ENCODE measurements around the gene PTPRM.
"Not testable (repeated sequence)": the region's sequence is repeated elsewhere in the genome, so short reads cannot be mapped to it uniquely, and the experiment has no call there.

PTPRM gene

GRCh38 chr18:8050616-8051329 lies 483.7 kb downstream of the PTPRM start:
- no peak for DNase-seq (ENCODE audit: low read depth)

DNA sequence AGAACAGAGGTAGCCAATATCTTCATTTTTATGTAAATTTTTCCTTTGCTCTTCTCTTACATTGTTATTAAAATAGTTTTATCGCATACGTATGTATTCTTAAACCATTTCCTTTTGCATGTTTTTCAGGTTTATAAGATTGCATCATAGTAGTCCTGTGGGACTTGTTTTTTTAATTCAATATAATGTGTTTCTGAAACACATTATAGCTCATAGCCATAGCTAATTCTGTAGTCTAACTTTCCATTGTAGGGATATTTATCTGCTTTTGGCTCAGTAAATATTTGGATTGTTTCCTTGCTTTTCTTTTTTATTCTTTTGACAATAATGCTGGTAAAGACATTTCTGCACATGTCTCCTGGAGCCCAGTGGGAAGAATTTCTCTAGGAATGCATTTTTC lies 484.3 kb downstream of the PTPRM start:
- DNase-seq (ENCODE audit: low read depth) = no peak

DNA sequence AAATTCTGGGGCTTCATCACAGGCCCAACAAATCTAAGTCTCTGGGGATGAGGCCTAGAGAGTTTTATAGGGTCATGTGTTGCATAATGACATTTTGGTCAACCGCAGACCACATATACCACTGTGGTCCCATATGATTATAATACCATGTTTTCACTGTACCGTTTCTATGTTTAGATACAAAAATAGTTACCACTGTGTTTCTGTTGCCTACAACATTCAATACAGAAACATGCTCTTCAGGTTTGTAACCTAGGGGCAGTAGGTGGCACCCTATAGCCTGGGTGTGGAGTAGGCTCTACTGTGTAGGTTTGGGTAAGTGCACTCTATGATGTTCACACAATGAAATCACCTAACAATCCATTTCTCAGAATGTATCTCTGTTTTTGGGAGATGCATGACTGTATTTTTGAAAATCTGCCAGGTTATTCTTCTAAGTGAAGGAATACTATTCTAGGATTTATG lies 485.2 kb downstream of the PTPRM start:
- no peak for DNase-seq (ENCODE audit: low read depth)

GRCh38 chr18:8056723-8057122 lies 489.6 kb downstream of the PTPRM start:
- no peak for DNase-seq (ENCODE audit: low read depth)

- not testable (repeated sequence) for DNase-seq (ENCODE audit: low read depth)
Observed at GRCh38 chr18:8063152-8063551, 496.0 kb downstream of the PTPRM start.

GRCh38 chr18:8063733-8064132 lies 496.6 kb downstream of the PTPRM start:
- DNase-seq (ENCODE audit: low read depth) = no peak

GRCh38 chr18:8065284-8065683 lies 498.2 kb downstream of the PTPRM start:
- no peak for DNase-seq (ENCODE audit: low read depth)

DNA sequence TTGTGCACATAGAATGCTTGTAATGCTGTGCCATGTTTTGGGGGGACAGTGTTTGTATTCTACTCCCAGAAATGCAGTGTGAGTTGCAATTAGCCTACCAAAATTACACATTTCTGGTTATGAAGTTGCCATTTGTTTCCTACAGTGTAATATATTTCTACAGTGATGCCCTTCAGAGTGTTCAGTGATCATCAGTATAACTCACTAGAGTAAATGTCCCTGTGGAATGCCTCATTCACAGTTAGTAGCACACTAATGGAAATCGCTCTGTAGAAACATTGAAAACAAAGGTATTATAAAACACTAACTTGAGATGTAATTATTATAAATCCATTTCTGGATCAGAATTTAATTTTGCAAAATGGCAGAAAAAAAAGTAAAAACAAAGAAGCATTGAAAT lies 498.7 kb downstream of the PTPRM start:
- DNase-seq (ENCODE audit: low read depth) = no peak

DNA sequence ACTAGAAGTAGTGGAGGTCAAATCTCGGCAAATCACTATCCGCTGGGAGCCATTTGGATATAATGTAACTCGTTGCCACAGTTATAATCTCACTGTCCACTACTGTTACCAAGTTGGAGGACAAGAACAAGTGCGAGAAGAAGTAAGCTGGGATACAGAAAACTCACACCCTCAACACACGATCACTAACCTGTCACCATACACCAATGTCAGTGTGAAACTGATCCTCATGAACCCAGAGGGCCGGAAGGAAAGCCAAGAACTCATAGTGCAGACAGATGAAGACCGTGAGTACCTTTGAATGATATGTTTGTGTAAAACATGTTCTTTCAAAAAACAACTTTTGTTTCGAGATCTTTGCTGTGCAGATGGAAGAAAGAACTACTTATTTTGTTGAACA lies 502.6 kb downstream of the PTPRM start:
- no peak for DNase-seq (ENCODE audit: low read depth)

GRCh38 chr18:8073167-8073566 lies 506.1 kb downstream of the PTPRM start:
- DNase-seq (ENCODE audit: low read depth) = no peak

DNA sequence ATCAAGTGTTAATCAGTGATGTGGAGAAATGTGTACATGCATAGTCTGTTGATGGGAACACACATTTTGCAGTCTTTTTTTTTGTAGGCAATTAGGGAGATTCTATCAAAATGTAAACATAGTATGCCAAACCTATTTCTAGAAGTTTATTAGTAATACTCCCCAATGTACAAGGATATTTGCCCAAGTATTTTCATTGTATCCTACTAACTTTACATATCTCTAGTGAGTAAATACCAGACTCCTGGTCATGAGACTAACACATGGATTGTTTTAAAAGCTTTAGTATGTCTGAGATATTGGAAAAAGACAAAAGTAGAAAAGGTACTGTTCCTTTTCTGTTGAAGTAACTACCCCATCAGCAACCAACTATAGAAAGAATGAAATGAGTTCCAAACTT lies 513.0 kb downstream of the PTPRM start:
- DNase-seq (ENCODE audit: low read depth) = no peak

GRCh38 chr18:8081267-8081666 lies 514.2 kb downstream of the PTPRM start:
- no peak for DNase-seq (ENCODE audit: low read depth)

DNA sequence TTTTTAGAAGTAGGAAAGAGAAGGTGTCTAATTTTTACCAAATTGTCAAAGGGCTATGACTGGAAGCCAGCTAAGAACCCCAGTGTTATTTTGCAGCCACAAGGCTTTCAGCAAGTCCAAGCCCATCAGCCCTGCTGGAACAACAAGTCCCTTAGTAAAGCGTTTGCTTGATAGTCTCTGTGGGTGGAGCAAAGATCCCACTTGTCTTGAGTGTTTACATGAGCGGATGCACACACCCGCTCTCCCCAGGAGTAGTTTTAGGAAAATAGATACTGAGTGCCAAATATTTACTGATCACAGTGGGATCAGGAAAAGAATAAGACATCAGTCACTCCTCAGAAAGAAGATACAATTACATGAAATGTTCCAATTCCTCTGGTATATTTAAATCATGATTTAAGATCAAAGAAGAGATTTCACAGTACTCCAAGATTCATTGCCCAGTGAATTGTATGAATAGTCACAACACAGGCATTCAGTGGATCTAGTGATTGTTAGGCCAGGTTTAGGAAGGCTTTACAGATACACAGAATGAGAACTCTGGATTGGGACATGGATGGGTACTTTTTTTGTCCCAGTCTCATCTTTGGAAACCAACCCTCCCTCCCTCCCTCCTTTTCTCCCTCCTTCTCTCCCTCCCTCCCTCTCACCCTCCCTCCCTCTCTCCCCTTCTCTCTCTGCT lies 514.9 kb downstream of the PTPRM start:
- no peak for DNase-seq (ENCODE audit: low read depth)

DNA sequence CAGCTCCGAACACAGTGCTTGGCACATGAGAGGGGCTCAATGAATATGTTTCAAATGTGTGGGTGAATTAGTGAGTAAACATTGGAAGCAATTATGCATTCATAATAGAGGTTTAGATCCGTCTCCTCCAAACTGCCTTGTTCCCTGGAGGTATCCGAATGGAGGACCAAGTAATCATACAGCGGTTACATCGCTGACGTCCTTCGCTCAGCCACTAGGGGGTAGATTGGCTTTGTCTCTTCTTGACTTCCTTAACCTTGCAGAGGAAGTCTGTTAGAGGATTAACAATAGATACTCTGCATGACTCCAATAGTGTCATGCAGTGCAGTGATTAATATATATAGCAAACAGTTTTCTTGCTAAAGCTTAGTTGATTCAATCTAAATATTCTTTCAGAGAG lies 517.0 kb downstream of the PTPRM start:
- no peak for DNase-seq (ENCODE audit: low read depth)

- no peak for DNase-seq (ENCODE audit: low read depth)
Observed at GRCh38 chr18:8088626-8089025, 521.5 kb downstream of the PTPRM start.

DNA sequence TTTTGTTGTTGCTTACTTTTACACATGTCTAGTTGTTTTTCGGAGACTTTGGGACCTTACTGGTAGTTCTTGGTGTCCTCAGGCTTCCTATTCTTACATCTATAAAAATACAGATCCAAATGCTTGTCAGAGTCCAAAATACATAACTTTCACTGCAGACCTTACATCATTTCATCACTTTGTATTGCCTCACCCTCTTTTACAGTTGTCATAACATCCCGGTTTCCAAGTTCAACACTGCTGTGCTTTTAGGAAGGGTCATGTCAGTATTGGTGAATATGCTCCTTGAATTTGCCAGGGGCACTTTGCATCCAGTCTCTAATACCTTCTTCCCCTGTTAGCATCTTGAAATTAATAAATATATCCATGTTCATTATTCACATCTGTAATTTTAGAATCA lies 523.9 kb downstream of the PTPRM start:
- DNase-seq (ENCODE audit: low read depth) = no peak

DNA sequence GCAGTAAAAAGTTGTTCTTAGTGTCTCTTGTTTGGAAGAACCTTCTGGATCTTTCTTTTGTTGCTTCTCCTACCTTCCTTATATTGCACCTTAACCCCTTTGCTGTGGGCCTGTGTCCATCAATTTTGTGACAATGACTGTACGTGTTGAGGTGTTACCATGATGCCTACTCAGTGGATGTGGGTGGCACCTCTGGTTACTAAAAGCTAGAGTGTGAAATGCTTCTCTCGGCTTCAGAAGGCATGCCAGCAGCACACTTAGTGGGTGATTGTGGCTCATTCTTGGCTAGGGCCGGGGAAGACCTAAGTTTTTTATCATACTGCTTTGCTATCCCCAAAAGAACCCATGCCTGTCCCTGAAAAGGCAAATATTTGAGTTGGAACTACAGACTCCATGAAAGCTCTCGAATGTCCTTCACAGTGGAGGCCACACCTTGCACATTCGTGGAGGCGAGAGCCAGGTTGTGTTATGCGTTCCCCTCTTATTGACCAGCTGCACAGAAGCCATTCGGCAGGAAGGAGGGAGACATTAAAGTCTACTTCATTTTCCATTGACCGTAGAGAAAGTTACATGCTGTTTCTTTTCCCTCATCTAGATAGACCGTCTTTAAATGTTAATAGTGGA lies 528.9 kb downstream of the PTPRM start:
- no peak for DNase-seq (ENCODE audit: low read depth)

GRCh38 chr18:8097399-8097798 lies 530.3 kb downstream of the PTPRM start:
- DNase-seq (ENCODE audit: low read depth) = no peak

DNA sequence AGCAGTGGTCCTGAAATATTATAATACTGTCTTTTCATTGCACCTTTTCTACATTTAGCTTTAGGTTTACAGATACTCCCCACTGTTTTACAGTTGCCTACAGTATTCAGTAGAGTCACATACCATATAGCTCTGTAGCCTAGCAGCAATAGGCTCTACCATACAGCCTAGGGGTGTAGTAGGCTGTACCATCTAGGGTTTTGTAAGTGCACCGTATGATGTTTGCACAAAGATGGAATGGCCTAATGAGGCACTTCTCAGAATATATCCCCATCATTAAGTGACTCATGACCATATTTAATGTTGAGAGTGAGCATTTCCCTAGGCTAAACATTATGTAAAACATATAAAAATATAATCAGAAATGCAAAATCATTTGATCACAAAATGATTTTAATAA lies 530.8 kb downstream of the PTPRM start:
- DNase-seq (ENCODE audit: low read depth) = no peak

- no peak for DNase-seq (ENCODE audit: low read depth)
Observed at GRCh38 chr18:8106603-8107002, 539.5 kb downstream of the PTPRM start.

GRCh38 chr18:8107426-8107825 lies 540.3 kb downstream of the PTPRM start:
- DNase-seq (ENCODE audit: low read depth) = no peak

- DNase-seq (ENCODE audit: low read depth) = no peak
Observed at GRCh38 chr18:8114480-8114879, 547.4 kb downstream of the PTPRM start.

DNA sequence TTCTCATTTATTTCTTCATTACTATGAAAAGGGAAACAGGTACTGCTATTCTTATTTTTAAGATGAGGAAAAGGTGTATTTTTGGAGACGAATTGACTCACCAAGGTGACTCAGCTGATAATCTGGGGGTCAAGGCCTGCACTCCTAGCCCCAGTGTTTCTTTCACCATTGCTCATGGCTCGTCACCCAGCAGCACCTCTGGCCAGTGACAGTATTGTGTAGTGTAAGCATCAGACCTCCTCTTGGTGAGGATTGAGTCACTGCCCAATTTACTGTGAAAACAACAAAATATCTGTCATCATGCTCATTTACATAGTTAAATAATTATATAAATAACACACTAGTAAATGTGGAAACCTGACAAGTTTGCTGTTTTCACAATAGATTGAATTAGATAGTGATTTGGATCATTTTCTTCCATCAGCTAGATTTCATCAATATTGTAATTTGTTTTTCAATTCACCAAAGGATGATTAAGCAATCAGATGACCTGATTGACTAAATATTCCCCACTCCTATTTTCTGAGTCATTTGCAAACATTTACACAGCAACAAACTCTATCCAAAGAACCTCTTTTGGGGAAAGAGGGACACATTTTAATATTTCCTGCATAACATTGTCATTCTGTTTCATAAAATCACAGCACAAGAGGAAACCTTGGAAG lies 549.4 kb downstream of the PTPRM start:
- DNase-seq (ENCODE audit: low read depth) = no peak
